NCI-H524 treated with DMSO at 0.1 percent for 48 hours (cell line): ENCODE results near the gene SLC41A3.
"Not testable (repeated sequence)": the region's sequence is repeated elsewhere in the genome, so short reads cannot be mapped to it uniquely, and the experiment has no call there.

Source experiments
- DNase-seq: peaks from one replicate; lab custom pipeline; 2025; lab: John Stamatoyannopoulos, UW

Gene SLC41A3

GRCh38 chr3:126053949-126054569 is 29.9 kb downstream of the SLC41A3 start:
- no peak for DNase-seq

DNA sequence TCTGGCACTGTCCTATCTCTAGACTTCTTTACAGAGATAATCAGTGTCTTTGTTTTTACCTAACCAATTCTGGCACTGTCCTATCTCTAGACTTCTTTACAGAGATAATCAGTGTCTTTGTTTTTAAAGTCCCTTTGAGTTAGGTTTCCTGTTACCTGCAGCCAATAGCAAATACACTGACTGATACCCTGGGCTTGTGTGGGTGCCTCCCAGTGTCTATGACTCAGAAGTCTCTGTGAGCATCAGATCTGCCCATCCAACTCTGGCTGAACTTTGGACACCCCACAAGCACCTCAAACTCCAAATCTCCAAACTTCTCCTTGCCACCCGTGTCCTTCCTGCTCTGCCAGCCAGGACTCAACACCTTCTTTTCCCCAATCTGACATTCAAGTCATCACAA is 30.4 kb downstream of the SLC41A3 start:
- DNase-seq, result no peak

DNA sequence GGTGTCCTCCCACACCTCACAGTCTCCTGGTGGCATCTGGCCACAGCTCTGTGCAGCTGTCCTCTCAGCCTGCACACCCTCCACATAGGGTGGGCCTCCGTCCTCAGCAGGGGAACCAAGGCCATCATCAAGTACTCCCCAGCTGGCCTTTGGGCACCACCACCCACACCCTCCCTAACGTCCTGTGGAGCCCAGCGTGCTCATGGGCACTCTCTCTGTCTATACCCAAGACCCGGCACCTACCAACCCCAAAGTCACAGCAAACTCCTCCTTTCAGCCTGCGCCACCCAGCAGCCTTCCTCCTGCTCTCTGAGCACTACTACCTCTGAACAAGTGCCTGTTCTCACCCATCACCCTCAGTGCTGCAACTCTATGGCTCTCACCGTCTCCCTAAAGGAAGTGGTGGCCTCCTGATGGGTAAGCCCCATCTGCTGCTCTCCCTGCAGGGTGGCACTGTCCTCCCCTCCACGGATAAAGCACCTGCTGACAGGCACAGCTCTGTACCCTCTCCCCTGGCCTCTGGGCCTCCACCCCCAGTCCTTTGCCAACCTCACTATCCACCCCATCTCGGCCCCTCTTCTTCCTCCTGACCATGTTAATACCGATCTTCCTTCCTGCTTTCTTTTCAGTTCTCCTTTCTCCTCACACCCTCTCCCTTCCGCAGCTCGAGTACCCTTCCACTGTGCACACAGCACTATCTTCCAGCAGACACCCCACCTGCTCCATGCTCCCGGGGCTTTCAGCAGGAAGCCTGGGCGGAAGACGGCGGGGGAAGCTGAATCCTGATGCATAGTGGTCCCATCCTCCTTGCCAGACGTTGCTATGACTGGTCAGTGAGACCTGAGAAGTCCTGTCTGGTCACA is 31.5 kb downstream of the SLC41A3 start:
- no peak for DNase-seq

DNA sequence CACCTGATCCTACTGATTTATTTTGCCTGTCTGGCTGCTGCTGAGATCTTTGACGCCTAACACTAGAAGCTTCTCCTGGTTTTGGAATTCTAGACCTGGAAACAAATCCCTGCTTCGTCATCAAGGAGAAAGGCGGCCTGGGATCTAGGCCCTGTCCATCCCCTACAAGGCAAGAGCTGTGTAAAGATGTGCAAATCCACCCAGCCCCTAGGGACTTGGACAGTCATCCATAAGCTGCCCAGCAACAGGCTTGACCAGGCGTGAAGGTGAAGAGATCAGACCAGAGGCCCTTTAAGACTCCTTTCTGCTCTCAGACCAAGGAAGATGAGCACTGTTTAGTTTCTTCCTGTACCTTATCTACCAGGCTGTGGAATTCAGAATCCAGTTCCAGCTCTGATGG is 32.2 kb downstream of the SLC41A3 start:
- no peak for DNase-seq

GRCh38 chr3:126051234-126051633 is 32.7 kb downstream of the SLC41A3 start:
- no peak for DNase-seq

DNA sequence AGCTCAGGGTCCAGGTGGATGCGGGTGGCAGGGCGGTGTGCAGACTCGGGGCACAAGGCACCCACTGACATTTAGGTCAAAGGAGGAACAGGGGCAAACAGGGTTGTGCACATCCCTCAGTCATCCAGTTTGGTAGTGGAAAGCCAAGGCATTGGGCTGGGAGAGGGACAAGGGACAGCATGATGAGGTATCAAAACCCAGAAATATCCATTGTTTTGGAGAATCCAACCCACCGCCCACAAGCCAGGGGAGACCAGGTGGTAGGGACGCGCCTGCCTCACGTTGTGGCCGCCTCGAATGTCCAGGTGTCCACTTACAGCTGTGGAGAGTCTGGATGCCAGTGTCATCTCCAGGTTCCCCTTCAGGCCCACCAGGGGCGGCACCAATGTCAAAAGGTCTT is 33.3 kb downstream of the SLC41A3 start:
- no peak for DNase-seq

DNA sequence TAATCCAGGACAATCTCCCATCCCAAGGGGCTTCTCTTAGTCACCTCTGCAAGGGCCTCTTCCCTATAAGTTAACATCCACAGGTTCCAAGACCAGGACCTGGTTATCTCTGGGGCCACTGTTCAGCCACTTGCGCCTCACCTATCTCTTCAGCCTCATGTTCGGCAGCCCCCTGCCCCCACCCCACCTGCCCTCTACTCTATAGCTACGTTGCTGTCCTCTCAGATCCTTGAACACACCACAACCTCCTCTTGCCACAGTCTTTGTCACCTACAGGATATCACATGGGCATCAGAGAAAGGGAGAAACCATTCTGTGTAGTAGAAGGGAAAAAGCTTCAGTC is 33.9 kb downstream of the SLC41A3 start:
- no peak for DNase-seq

DNA sequence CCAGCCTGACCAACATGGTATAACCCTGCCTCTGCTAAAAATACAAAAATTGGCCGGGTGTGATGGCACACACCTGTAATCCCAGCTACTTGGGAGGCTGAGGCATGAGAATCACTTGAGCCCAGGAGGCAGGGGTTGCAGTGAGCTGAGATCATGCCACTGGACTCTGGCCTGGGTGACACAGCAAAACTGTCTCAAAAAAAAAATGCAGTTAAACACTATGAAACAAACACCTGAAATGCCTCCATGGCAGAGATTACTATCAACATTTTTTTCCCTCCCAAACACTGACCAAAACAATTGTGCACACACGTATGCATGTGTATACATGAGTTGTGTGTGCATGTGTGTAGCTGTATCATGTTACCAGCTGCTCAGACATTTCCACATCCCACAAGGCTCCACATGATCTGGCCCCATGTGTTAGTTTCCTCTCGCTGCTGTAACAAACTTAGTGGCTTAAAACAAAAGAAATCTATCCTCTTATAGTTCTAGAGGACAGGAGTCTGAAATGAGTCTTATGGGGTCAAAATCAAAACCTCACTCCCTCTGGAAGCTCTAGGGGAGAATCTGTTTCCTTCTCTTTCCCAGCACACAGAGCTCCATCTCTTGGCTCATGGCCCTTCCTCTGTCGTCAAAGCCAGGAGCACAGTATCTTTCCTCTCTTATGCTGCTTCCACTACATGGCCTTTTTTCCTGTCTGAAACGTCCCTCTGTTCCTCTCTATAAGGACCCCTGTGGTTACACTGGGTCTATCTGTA is 34.5 kb downstream of the SLC41A3 start:
- DNase-seq, result no peak

GRCh38 chr3:126040386-126040785 is 43.5 kb downstream of the SLC41A3 start:
- DNase-seq, result no peak

GRCh38 chr3:126039870-126040269 is 44.1 kb downstream of the SLC41A3 start:
- DNase-seq, result no peak

DNA sequence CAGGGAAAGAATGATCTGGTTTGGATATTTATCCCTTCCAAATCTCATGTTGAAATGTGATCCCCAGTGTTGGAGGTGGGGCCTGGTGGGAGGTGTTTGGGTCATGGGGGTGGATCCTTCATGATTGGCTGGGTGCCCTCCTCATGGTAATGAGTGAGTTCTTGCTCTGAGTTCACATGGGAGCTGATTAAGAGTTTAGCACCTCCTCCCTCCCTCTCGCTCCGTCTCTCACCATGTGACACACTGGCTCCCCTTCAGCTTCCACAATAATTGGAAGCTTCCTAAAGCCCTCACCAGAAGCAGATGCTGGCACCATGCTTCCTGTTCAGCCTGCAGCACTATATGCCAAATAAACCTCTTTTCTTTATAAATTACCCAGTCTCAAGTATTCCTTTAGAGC is 45.1 kb downstream of the SLC41A3 start:
- DNase-seq, result not testable (repeated sequence)

- no peak for DNase-seq
Observed at GRCh38 chr3:126036056-126036549, 47.8 kb downstream of the SLC41A3 start.

- no peak for DNase-seq
Observed at GRCh38 chr3:126035362-126036050, 48.4 kb downstream of the SLC41A3 start.

GRCh38 chr3:126034481-126035361 is 49.2 kb downstream of the SLC41A3 start:
- no peak for DNase-seq

GRCh38 chr3:126033765-126034164 is 50.2 kb downstream of the SLC41A3 start:
- DNase-seq, result no peak

DNA sequence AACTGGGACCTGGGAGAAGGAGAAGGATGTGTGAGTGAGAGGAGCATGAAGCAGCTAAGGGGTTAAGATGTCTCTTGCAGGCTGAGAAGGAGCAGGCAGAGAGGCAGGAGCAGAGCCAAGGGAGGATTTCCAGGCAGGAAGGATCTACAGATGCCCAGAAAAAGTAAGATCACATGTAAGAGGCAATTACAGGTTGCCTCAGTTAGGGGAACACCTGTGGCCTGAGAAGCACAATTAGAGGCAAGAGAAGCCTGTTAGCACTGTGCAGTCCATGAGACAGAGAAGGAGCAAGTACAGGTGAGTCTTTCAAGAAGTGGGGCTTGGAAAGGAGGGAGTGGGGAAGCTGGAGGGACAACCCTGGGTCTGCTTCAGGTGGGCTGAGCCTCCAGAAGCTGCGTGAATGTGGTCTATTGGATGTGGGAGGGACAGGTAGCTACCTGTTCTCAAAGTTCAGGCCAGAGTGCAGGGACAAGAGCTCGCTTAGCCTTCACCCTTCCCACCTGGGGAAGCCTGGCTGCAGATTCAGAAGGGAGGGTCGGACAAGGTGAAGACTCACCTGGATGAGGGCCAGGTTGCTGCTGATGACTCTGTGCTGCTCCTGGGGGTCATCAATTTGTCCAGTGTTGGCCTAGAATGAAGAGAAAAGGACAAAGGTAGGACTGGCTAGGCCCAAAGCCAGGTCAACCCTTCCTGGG is 50.7 kb downstream of the SLC41A3 start:
- DNase-seq, result no peak

DNA sequence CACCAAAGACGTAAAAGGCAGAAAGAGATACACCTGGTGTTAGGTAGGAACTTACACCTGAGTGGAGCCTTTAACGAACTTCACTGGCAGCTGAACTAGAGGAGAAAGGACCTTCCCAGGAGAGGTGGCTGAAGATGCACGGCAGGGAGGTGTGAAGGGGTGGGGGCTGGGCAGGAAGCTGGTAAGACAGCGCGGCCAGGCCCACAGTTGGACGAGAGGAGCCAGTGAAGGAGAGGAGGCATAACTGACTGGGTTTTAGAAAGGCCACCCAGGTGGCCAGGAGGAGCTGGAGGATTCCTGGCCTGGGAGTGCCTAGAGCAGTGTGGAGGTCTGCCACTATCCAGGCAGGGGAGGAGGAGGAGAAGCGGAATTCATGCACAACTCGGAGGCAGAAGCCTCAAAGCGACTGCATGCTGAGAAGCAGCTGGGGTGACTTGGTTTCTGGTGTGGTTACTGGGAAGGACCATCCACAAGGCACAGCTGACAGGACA is 51.9 kb downstream of the SLC41A3 start:
- no peak for DNase-seq

DNA sequence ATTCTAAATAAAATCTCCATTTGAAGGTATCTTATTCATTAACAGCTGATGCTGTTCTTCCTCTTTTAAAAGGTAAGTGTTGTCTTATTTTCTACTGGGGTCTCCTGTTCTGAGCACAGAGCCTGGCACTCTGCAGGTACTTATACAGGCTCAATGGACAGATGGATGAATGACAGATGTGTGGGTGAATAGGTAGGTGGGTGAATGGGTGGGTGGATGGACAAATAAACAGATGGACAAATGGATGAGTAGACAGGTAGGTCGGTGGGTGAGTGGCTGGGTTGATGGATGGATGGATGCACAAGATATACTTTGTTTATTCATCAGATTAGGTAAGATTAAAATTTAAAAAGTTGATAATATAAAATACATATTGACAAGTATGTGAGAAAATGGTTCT is 53.5 kb downstream of the SLC41A3 start:
- peak; percentile 19 for DNase-seq

DNA sequence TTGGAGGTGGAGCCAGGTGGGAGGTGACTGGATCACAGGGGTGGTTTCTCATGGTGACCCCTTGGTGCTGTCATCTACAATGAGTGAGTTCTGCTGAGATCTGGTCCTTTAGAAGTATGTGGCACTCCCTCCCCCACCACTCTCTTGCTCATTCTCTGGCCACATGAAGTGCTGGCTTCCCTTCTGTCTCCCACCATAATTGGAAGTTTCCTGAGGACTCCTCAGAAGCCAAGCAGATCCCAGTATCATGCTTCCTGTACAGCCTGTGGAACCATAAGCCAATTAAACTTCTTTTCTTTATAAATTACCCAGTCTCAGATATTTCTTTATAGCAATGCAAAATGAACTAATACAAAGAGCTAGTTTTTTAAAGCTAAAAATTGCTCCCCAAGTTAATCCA is 54.7 kb downstream of the SLC41A3 start:
- no peak for DNase-seq

- DNase-seq, result no peak
Observed at GRCh38 chr3:126028096-126028495, 55.8 kb downstream of the SLC41A3 start.
